Endothelial cell of umbilical vein (primary cell): ENCODE data around the gene PROB1. TPM values are rescaled to one million over a fixed set of nuclear protein-coding genes. Genes with fewer than 3 reads are reported as not detected.

Experiments used
- BruUV-seq: library from RNA; stranded (reverse); fragments of 400-500 nt; replicated peaks from 2 replicates; lab custom pipeline; 2021; lab: Mats Ljungman, UMichigan
- CTCF ChIA-PET: fragments of 300-600, 350-600 bp; sonication (Branson Sonifier 250); formaldehyde crosslinking; loops from one replicate; lab custom pipeline; 2021; ENCODE audit warnings: antibody characterized with exemption, inconsistent platforms; lab: Charles Lee
- POLR2A ChIA-PET: fragments of 300-600, 350-600 bp; sonication (Branson Sonifier 250); formaldehyde crosslinking; loops from one replicate; lab custom pipeline; 2021; ENCODE audit warnings: antibody characterized with exemption, inconsistent platforms; lab: Charles Lee
- DNase-seq: peaks from one replicate; pipeline ENCODE4 v3.0.0-alpha.2; 2011; ENCODE audit warnings: low read depth, low spot score
- FAIRE-seq: peaks from 2 replicates; lab custom pipeline; 2011; peaks lifted over from hg19 to GRCh38; lab: Jason Lieb, UNC
- H2AFZ ChIP-seq: 2 replicates; pipeline ENCODE4 v1.6.0; 2012; ENCODE audit warnings: low read depth, low read length, control low read depth, inconsistent platforms
- H3K27ac ChIP-seq: 2 replicates; pipeline ENCODE4 v1.5.1; 2011; ENCODE audit warnings: low read depth, mild to moderate bottlenecking, control low read depth, low read length, moderate library complexity; ENCODE audit not compliant: insufficient read depth
- H3K27me3 ChIP-seq, 2 experiments: 2 replicates each; pipeline versions ENCODE4 v1.6.0 to v1.6.1; 2011; ENCODE audit warnings: low read length in 2 of 2, mixed read lengths in 1 of 2; ENCODE audit not compliant: control insufficient read depth in 2 of 2, insufficient read depth in 2 of 2
- H3K36me3 ChIP-seq, 2 experiments: 2 replicates in 1 of 2; 3 replicates in 1 of 2; pipeline ENCODE4 v1.5.1; 2011; ENCODE audit warnings: low read length in 2 of 2, mild to moderate bottlenecking in 1 of 2, moderate library complexity in 1 of 2; ENCODE audit not compliant: control insufficient read depth in 2 of 2, insufficient read depth in 2 of 2; ENCODE audit errors: extremely low read depth in 1 of 2
- H3K4me1 ChIP-seq: 3 replicates; pipeline ENCODE4 v1.5.1; 2011; ENCODE audit warnings: mild to moderate bottlenecking, low read length; ENCODE audit not compliant: control insufficient read depth, insufficient read depth; ENCODE audit errors: extremely low read depth
- H3K4me2 ChIP-seq: 2 replicates; pipeline ENCODE4 v1.6.1; 2011; ENCODE audit warnings: low read length, control low read depth, mixed read lengths; ENCODE audit not compliant: insufficient read depth
- H3K4me3 ChIP-seq, 3 experiments: fragments of 200-600 bp in 1 of 3; sonication (generic), shearing (Covaris generic) in 1 of 3; replicated peaks in 1 of 3; 2 replicates each; pipeline ENCODE4 v1.5.1; 2011 to 2016; ENCODE audit warnings: control low read depth in 3 of 3, low read length in 3 of 3, mild to moderate bottlenecking in 2 of 3, inconsistent platforms in 1 of 3, low read depth in 1 of 3, moderate library complexity in 1 of 3; ENCODE audit not compliant: insufficient read depth in 1 of 3
- H3K79me2 ChIP-seq: 2 replicates; pipeline ENCODE4 v1.6.0; 2012; ENCODE audit warnings: low read length, inconsistent platforms; ENCODE audit not compliant: control insufficient read depth, insufficient read depth
- H3K9ac ChIP-seq: replicated peaks from 2 replicates; pipeline ENCODE3; 2011; ENCODE audit warnings: low read length, control low read depth; ENCODE audit not compliant: insufficient read depth; ENCODE audit errors: extremely low read depth
- H3K9me1 ChIP-seq: replicated peaks from 3 replicates; pipeline ENCODE4 v1.6.0; 2011; ENCODE audit warnings: mild to moderate bottlenecking, low read length; ENCODE audit not compliant: control insufficient read depth, insufficient read depth; ENCODE audit errors: extremely low read depth
- H3K9me3 ChIP-seq: replicated peaks from 2 replicates; pipeline ENCODE4 v1.5.1; 2012; ENCODE audit warnings: low read length, inconsistent platforms; ENCODE audit not compliant: control insufficient read depth, insufficient read depth
- H4K20me1 ChIP-seq: replicated peaks from 2 replicates; pipeline ENCODE3; 2011; ENCODE audit warnings: mild to moderate bottlenecking, low read length; ENCODE audit not compliant: control insufficient read depth, insufficient read depth; ENCODE audit errors: extremely low read depth
- EZH2 ChIP-seq: IDR thresholded peaks from 2 replicates; pipeline ENCODE4 v1.6.1; 2012; ENCODE audit warnings: borderline replicate concordance, low read depth, mild to moderate bottlenecking, moderate library complexity, low read length, inconsistent platforms; ENCODE audit not compliant: severe bottlenecking
- FOS ChIP-seq: IDR thresholded peaks from 2 replicates; pipeline ENCODE4 v1.6.1; 2011; ENCODE audit warnings: mild to moderate bottlenecking, low read length, moderate library complexity, borderline replicate concordance; ENCODE audit not compliant: insufficient read depth
- GATA2 ChIP-seq: IDR thresholded peaks from 2 replicates; pipeline ENCODE4 v1.7.0; 2011; ENCODE audit warnings: low read depth, mild to moderate bottlenecking, moderate library complexity, mixed read lengths, low read length; ENCODE audit not compliant: insufficient read length, insufficient read depth
- JUN ChIP-seq: IDR thresholded peaks from 2 replicates; pipeline ENCODE4 v1.6.1; 2011; ENCODE audit warnings: borderline replicate concordance, low read depth; ENCODE audit not compliant: insufficient read length, insufficient read depth
- MYC ChIP-seq: IDR thresholded peaks from one replicate; pipeline ENCODE4 v1.6.1; 2011; ENCODE audit warnings: mild to moderate bottlenecking, low read depth, low read length
- POLR2A ChIP-seq: IDR thresholded peaks from 2 replicates; pipeline ENCODE4 v1.6.1; 2012; ENCODE audit warnings: low read depth, mild to moderate bottlenecking, control low read depth, low read length
- POLR2AphosphoS5 ChIP-seq: IDR thresholded peaks from 2 replicates; pipeline ENCODE4 v1.6.1; 2012; ENCODE audit warnings: low read depth, mild to moderate bottlenecking, control low read depth, low read length, moderate library complexity; ENCODE audit not compliant: insufficient read depth
- dilution Hi-C: fragments of 300-500 bp; cut with MboI; formaldehyde crosslinking; loops from one replicate; pipeline ENCODE4 v1.15.0; 2019; ENCODE audit warnings: low sequenced_read_pairs; ENCODE audit not compliant: extremely low pct_ligation_motif_present
- intact Hi-C: fragments of 100-400 bp; cut with micrococcal nuclease; formaldehyde crosslinking; loops from one replicate; pipeline ENCODE4 v1.10.0; 2022
- polyA plus RNA-seq, 4 experiments: library from polyadenylated mRNA; depleted of rRNA in 3 of 4; stranded (reverse) in 3 of 4; unstranded in 1 of 4; fragments of >200 nt; gene quantifications; 2 replicates each; pipeline versions ENCODE4 v1.2.1 to v1.2.3, GENCODE V29; 2011 to 2012; ENCODE audit warnings: missing spikeins in 1 of 4
- total RNA-seq: library from RNA; stranded (reverse); gene quantifications from 2 replicates; pipeline ENCODE4 v1.2.3, GENCODE V29; 2021
- TF ChIP-seq, protein P1 (sequence below): IDR thresholded peaks from 2 replicates; pipeline ENCODE4 v1.6.1; 2011; ENCODE audit not compliant: insufficient read depth, insufficient read length
- TF ChIP-seq, protein P2 (sequence below), 2 donors: IDR thresholded peaks; 1 replicate in 1 of 2; 2 replicates in 1 of 2; pipeline ENCODE4 v1.5.1; 2011; ENCODE audit warnings: low read length in 2 of 2, mild to moderate bottlenecking in 2 of 2, moderate library complexity in 2 of 2, control low read depth in 1 of 2, inconsistent platforms in 1 of 2, low read depth in 1 of 2; ENCODE audit not compliant: insufficient read depth in 1 of 2; ENCODE audit errors: extremely low read depth in 1 of 2

Gene PROB1
- total and polyA plus RNA-seq, 2 donors (not counting 3 experiments of a cell fraction or from before 2014, with no cell fraction given): 0.47 to 1.9 TPM

DNA sequence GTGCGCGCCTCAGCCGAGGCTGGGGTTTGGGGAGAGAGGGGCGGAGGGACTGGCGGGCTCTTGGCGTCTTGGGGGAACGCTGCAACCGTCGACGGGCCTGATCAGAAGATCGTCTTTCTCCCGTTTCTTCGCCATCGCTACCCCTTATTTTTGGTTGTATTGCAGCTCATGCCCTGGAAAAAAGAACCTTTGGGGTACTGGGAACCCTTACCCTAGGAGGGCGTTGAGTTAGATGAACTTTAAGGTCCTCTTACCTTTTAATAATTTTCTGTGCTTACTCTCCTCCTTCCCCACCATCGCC lies 52.5 kb downstream of the PROB1 start:
- BruUV-seq: no TSS peak
- Histone ChIP-seq H3K4me3 (peak overlapping the region; percentile 80 to 98 (median 91)), H3K4me1 (peaks cover 7% of the 10 kb centered on the region), H3K27me3 (no peaks in the 10 kb centered on the region), H2AFZ (no peak overlapping the region), H3K9me3 (no peaks in the 10 kb centered on the region), H3K36me3 (no peaks in the 10 kb centered on the region), H3K79me2 (peaks cover 47% of the 10 kb centered on the region), H4K20me1 (no peaks in the 10 kb centered on the region), H3K9me1 (no peaks in the 10 kb centered on the region), H3K27ac (peak overlapping the region; percentile 95), H3K4me2 (peak overlapping the region; percentile 76), H3K9ac (peak overlapping the region; percentile 98)
- FAIRE-seq (no peak), DNase-seq (no peak)
- POLR2A ChIA-PET: interaction anchor here (0.6 to 2.6 kb wide), 10 partner anchors 9 to 767 kb away, joined by 3 to 17 read pairs (median 3); partner anchors contain the start of genes HSPA9, MATR3 and SPATA24
- CTCF ChIA-PET: interaction anchor here (0.8 to 2.0 kb wide), 9 partner anchors 10 to 552 kb away, joined by 3 to 12 read pairs (median 5); partner anchors contain the start of gene MATR3
- TF ChIP-seq POLR2AphosphoS5 (peak; percentile 4), EZH2 (no peak)
- intact Hi-C loops: loop anchor here (1.0 kb wide), 2 partner anchors 49 to 51 kb away; partner anchors contain the start of gene MATR3
- dilution Hi-C loops: no loop called here

DNA sequence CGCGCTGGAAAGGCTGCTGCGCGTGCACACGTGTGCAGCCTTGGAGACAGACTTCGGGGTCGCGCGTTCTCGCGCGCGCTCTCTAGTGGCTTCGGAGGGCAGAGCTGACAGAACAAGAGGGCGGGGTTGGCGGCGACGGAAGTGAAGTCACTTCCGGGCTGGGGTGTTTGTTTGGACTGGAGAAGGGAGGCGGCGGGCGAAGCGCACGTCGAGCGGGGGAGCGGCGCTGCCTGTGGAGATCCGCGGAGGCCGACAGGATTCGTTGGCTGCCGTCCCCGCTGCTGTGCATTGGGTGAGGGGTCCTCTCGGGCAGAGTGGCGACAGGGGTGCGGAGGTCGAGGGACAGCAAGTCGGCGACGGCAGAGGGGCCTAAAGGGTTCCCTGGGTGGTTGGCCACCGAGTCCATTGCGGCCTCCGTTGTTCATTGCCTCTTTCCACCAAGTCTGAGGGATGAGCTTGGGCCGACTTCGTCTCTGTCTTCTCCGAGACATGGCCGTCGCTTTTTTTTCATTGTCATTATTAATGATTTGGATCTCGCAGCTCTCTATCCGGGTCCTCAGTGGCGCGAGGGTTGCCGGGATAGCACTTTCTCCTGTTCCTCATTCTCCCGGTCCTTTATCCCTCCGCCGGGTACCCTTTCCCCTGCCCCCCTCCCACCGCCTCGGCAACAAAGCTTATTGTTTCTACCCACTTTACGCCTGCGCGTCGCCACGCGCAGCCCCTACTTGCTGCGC lies 53.0 kb downstream of the PROB1 start, which contains the start of gene PAIP2:
TSS of gene PAIP2 (plus strand) at position 166 of the 734 bp plus-strand sequence. CDS start 21,931 bp downstream, outside the sequence.
- Histone ChIP-seq H3K36me3 (no peaks in the 10 kb centered on the region), H3K4me1 (peaks cover 7% of the 10 kb centered on the region), H2AFZ (peak within 1 kb of the TSS; percentile 52), H3K9me3 (no peaks in the 10 kb centered on the region), H3K27ac (peak within 1 kb of the TSS; percentile 95), H3K4me2 (peak within 1 kb of the TSS; percentile 88), H3K79me2 (peaks cover 44% of the 10 kb centered on the region), H3K9me1 (no peaks in the 10 kb centered on the region), H3K9ac (peak within 1 kb of the TSS; percentile 98), H3K27me3 (no peaks in the 10 kb centered on the region), H4K20me1 (no peaks in the 10 kb centered on the region), H3K4me3 (peak within 1 kb of the TSS; percentile 80 to 98 (median 91))
- CTCF ChIA-PET: interaction anchor here (0.7 to 2.0 kb wide), 11 partner anchors 9 to 762 kb away, joined by 3 to 12 read pairs (median 4); partner anchors contain the start of gene MATR3
- TF ChIP-seq FOS (peak; percentile 16), MYC (no peak), GATA2 (no peak), POLR2A (peak; percentile 91), JUN (no peak), EZH2 (no peak), POLR2AphosphoS5 (peak; percentile 95)
- TF ChIP-seq, protein P1, sequence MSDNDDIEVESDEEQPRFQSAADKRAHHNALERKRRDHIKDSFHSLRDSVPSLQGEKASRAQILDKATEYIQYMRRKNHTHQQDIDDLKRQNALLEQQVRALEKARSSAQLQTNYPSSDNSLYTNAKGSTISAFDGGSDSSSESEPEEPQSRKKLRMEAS: peak; percentile 90
- TF ChIP-seq, protein P2, sequence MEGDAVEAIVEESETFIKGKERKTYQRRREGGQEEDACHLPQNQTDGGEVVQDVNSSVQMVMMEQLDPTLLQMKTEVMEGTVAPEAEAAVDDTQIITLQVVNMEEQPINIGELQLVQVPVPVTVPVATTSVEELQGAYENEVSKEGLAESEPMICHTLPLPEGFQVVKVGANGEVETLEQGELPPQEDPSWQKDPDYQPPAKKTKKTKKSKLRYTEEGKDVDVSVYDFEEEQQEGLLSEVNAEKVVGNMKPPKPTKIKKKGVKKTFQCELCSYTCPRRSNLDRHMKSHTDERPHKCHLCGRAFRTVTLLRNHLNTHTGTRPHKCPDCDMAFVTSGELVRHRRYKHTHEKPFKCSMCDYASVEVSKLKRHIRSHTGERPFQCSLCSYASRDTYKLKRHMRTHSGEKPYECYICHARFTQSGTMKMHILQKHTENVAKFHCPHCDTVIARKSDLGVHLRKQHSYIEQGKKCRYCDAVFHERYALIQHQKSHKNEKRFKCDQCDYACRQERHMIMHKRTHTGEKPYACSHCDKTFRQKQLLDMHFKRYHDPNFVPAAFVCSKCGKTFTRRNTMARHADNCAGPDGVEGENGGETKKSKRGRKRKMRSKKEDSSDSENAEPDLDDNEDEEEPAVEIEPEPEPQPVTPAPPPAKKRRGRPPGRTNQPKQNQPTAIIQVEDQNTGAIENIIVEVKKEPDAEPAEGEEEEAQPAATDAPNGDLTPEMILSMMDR (IDR thresholded peaks at IDR 0.05; ENCODE audit: extremely low read depth in 1 of 2, insufficient read depth in 1 of 2, low read depth in 1 of 2, low read length in 2 of 2): peak; percentile 77 to 86
- intact Hi-C loops (loop anchor here (1.0 kb wide), 2 partner anchors 49 to 51 kb away; partner anchors contain the start of gene MATR3), dilution Hi-C loops (no loop called here)
- TSS peak; percentile 91 for BruUV-seq
- DNase-seq: peak; percentile 98
- POLR2A ChIA-PET: interaction anchor here (0.6 to 2.6 kb wide), 10 partner anchors 9 to 766 kb away, joined by 3 to 17 read pairs (median 3); partner anchors contain the start of genes HSPA9, MATR3 and SPATA24
- FAIRE-seq: peak; percentile 93
